Measurements from ENCODE around the gene EHMT1.

- no peak for TF ChIP-seq CTCF (IDR thresholded peaks at IDR 0.05 in 4 of 5, conservative IDR thresholded peaks at IDR 0.05 in 1 of 5)
- no peak for TF ChIP-seq POLR2A (IDR thresholded peaks at IDR 0.05)
Observed at GRCh38 chr9:137814841-137815240, 196.0 kb downstream of the EHMT1 start.
